ENCODE results near the gene CFAP54.

DNA sequence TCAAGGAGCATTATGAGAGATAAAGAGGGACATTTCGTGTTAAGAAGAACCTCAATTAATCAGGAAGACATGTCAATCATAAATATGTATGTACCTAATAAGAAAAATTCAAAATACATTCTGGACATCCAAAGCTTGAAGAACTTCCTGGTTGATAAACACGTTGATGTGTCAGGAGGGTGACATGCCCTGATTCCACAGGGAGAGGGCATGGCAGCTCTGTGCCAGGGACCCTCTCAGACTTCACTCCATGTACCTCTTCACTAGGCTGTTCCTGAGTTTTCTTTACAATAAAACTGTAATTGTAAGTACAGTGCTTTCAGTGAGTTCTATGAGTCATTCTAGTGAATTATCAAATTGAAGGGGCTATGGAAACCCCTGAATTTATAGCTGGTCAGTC, 163.5 kb downstream of the CFAP54 start:
- TF ChIP-seq, protein P1, sequence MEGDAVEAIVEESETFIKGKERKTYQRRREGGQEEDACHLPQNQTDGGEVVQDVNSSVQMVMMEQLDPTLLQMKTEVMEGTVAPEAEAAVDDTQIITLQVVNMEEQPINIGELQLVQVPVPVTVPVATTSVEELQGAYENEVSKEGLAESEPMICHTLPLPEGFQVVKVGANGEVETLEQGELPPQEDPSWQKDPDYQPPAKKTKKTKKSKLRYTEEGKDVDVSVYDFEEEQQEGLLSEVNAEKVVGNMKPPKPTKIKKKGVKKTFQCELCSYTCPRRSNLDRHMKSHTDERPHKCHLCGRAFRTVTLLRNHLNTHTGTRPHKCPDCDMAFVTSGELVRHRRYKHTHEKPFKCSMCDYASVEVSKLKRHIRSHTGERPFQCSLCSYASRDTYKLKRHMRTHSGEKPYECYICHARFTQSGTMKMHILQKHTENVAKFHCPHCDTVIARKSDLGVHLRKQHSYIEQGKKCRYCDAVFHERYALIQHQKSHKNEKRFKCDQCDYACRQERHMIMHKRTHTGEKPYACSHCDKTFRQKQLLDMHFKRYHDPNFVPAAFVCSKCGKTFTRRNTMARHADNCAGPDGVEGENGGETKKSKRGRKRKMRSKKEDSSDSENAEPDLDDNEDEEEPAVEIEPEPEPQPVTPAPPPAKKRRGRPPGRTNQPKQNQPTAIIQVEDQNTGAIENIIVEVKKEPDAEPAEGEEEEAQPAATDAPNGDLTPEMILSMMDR (IDR thresholded peaks at IDR 0.05; ENCODE audit: extremely low read depth in 1 of 2, insufficient read depth in 1 of 2, low read depth in 1 of 2, low read length in 2 of 2), result no peak
- no peak for TF ChIP-seq EZH2 (IDR thresholded peaks at IDR 0.05; ENCODE audit: borderline replicate concordance, low read depth, low read length, severe bottlenecking)
- no peak for TF ChIP-seq POLR2A (IDR thresholded peaks at IDR 0.05; ENCODE audit: low read depth, low read length)
- TF ChIP-seq POLR2AphosphoS5 (IDR thresholded peaks at IDR 0.05; ENCODE audit: insufficient read depth, low read depth, low read length), result no peak
- TF ChIP-seq, protein P2, sequence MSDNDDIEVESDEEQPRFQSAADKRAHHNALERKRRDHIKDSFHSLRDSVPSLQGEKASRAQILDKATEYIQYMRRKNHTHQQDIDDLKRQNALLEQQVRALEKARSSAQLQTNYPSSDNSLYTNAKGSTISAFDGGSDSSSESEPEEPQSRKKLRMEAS (IDR thresholded peaks at IDR 0.05; ENCODE audit: insufficient read depth, insufficient read length), result no peak
- no peak for TF ChIP-seq JUN (IDR thresholded peaks at IDR 0.05; ENCODE audit: borderline replicate concordance, insufficient read depth, insufficient read length, low read depth)
- TF ChIP-seq MYC (IDR thresholded peaks at IDR 0.05; ENCODE audit: low read depth, low read length), result no peak

All from endothelial cell of umbilical vein (primary cell).